Activated naive CD8-positive, alpha-beta T cell (primary cell): ENCODE data around the gene VHLL.
"Not testable (repeated sequence)": the region's sequence is repeated elsewhere in the genome, so short reads cannot be mapped to it uniquely, and the experiment has no call there.

ENCODE experiments used
- H3K27ac Mint-ChIP-seq: one replicate; pipeline ENCODE4 v1.8.0; 2021; ENCODE audit warnings: mixed read lengths
- H3K27me3 Mint-ChIP-seq: one replicate; pipeline ENCODE4 v1.8.0; 2021; ENCODE audit warnings: mixed read lengths
- H3K36me3 Mint-ChIP-seq: one replicate; pipeline ENCODE4 v1.8.0; 2021; ENCODE audit warnings: mixed read lengths
- H3K4me1 Mint-ChIP-seq: one replicate; pipeline ENCODE4 v1.8.0; 2021; ENCODE audit warnings: low read depth, mixed read lengths
- H3K4me3 Mint-ChIP-seq: one replicate; pipeline ENCODE4 v1.8.0; 2021; ENCODE audit warnings: mild to moderate bottlenecking, mixed read lengths
- H3K9me3 Mint-ChIP-seq: one replicate; pipeline ENCODE4 v1.8.0; 2021; ENCODE audit warnings: low read depth, mixed read lengths

VHLL gene

DNA sequence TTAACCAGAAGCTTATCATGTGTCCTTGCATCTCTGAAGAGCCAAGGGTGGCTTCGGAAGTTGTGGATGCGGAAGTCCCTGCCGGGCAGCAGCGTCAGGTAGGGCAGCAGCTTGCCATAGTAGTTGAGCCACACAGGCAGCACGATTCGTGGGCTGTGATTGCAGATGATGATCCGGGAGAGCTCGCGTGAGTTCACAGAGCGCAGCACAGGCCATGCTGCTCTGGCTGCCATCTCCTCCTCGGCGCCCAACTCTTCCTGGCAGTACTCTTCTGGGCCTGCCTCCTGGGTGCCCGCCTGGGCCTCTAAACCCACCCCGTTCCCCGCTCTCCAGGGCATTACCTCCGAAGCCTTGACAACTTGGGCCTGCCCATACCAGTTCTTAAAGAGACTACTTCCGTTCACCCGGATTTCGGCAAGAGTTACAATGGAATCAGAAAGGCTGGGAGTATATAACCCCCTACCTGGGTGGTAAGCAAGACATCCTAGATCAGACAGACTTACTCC lies at the start of gene VHLL:
Gene VHLL (minus strand): TSS at position 456 of the 506 bp plus-strand sequence. CDS start 118 bp downstream, at position 338.
- no peaks in the 10 kb centered on the region for H3K36me3 Mint-ChIP-seq

DNA sequence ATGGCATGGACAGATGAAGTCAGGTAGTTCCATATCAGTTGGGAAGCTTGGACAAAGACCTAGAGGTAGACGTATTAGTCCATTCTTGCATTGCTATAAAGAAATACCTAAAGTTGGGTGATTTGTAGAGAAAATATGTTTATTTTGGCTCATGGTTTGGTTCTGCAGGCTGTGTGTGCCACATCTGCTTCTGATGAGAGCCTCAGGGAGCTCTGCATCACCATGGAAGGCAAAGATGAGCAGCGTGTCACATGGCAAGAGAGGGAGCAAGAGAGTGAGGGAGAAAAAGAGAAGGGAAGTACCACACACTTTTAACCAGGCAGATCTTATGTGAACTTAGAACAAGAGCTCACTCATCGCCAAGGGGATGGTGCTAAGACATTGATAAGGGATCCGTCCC lies 48.2 kb upstream of the VHLL start:
- H3K4me1 Mint-ChIP-seq, result no peaks in the 10 kb centered on the region
- peaks cover 7% of the 10 kb centered on the region for H3K27me3 Mint-ChIP-seq
- no peaks in the 10 kb centered on the region for H3K36me3 Mint-ChIP-seq
- H3K4me3 Mint-ChIP-seq, result no peak overlapping the region
- H3K27ac Mint-ChIP-seq, result no peak overlapping the region
- H3K9me3 Mint-ChIP-seq, result no peaks in the 10 kb centered on the region

More for the DNA sequence above, at the start of gene VHLL:
- Mint-ChIP-seq H3K9me3 (no peaks in the 10 kb centered on the region), H3K4me1 (peaks cover 16% of the 10 kb centered on the region), H3K27ac (no peak within 1 kb of the TSS), H3K4me3 (no peak within 1 kb of the TSS), H3K27me3 (no peaks in the 10 kb centered on the region)

DNA sequence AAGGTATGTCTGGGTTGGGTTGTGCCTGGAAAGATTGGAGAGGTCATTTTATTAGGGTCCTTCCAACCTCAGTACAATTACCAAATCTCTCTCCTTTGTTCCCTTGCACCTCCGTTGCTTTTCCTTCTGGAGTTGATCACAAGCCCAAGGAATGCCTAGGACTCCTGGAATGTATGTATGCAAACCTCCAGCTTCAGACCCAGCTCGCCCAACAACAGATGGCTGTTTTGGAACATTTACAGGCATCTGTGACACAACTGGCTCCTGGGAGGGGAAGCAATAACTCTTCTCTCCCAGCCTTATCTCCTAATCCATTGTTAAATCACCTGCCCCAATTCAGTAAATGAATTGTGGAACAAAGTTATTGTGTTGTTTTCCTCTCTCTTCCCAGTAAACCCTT lies 47.5 kb upstream of the VHLL start:
- no peak overlapping the region for H3K27ac Mint-ChIP-seq
- H3K36me3 Mint-ChIP-seq, result no peaks in the 10 kb centered on the region
- peaks cover 7% of the 10 kb centered on the region for H3K27me3 Mint-ChIP-seq
- H3K4me3 Mint-ChIP-seq, result no peak overlapping the region
- no peaks in the 10 kb centered on the region for H3K9me3 Mint-ChIP-seq
- H3K4me1 Mint-ChIP-seq, result no peaks in the 10 kb centered on the region

DNA sequence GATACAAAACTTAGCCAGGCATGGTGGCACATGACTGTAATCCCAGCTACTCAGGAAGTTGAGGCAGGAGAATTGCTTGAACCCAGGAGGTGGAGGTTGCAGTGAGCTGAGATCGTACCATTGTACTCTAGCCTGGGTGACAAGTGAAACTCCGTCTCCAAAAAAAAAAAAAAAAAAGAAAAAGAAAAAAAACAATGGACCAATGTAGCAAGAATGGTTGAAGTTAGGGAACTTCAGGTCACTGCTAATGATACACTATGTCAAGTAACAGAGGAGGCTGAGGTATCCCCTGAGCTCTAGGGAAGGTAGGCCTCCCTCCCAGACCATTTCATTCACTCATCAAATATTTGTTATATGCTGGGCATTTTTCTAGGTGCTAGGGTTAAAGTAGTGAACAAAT lies 46.9 kb upstream of the VHLL start:
- H3K4me3 Mint-ChIP-seq, H3K4me1 Mint-ChIP-seq, H3K36me3 Mint-ChIP-seq, H3K9me3 Mint-ChIP-seq, H3K27ac Mint-ChIP-seq, H3K27me3 Mint-ChIP-seq: not testable (repeated sequence)

DNA sequence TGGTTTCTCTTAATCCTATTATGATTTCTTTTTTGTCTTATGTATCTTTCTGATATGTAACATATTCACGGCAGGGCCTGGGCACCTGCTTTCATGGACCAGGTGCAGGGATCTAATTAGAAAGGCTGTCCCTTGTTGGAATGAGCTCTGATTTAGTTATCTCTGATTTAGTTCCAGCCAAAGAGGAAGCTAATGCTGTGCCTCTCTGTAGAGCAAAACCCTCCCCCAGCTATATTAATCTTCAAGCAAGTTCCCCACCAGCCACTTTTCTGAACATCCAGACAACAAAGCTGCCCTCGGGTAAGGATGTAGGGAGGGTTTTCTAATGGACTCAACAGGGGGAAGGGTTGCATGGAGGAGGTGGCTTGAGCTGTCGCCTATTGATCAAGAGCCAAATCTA lies 45.3 kb upstream of the VHLL start:
- no peaks in the 10 kb centered on the region for H3K36me3 Mint-ChIP-seq
- peaks cover 7% of the 10 kb centered on the region for H3K27me3 Mint-ChIP-seq
- H3K9me3 Mint-ChIP-seq, result no peaks in the 10 kb centered on the region
- no peaks in the 10 kb centered on the region for H3K4me1 Mint-ChIP-seq
- H3K4me3 Mint-ChIP-seq, result no peak overlapping the region
- H3K27ac Mint-ChIP-seq, result no peak overlapping the region

DNA sequence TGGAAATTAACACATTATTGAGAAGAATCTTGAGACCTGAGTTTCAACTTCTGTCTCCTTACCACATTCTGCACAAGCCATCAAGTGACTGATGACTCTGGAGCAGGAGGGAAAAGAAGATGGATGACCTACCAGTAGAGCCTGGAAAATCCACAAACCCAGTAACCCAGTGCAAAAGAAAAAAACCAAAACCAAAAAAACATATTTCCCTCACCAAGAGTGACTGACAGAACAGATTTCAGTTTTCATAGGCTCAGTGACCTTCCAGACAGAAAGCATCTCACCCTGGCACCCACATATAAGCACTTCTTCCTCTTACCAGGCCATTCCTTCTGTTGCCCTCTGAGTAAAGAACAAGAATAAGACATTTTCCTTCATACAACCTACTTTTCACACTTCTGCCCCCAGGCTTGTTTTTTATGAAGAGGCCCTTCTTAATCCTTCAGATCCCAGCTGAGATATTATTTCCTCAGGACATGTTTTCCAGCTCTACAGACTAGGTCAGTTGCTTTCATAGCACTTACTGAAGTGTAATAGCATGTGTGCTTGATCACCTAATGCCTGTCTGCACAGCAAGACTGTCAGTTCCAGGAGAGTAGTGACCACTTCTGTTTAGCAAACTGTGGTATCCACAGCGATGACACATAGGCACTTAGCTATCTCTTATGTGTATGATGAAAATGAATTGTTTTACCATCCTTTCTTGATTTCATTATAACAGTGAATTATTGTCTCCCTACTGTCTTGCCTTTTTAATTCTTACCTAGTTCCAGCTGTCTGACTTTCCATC lies 43.3 kb upstream of the VHLL start:
- peaks cover 6% of the 10 kb centered on the region for H3K27me3 Mint-ChIP-seq
- peaks cover 2% of the 10 kb centered on the region for H3K36me3 Mint-ChIP-seq
- H3K27ac Mint-ChIP-seq, result no peak overlapping the region
- H3K9me3 Mint-ChIP-seq, result no peaks in the 10 kb centered on the region
- peaks cover 2% of the 10 kb centered on the region for H3K4me1 Mint-ChIP-seq
- H3K4me3 Mint-ChIP-seq, result no peak overlapping the region

DNA sequence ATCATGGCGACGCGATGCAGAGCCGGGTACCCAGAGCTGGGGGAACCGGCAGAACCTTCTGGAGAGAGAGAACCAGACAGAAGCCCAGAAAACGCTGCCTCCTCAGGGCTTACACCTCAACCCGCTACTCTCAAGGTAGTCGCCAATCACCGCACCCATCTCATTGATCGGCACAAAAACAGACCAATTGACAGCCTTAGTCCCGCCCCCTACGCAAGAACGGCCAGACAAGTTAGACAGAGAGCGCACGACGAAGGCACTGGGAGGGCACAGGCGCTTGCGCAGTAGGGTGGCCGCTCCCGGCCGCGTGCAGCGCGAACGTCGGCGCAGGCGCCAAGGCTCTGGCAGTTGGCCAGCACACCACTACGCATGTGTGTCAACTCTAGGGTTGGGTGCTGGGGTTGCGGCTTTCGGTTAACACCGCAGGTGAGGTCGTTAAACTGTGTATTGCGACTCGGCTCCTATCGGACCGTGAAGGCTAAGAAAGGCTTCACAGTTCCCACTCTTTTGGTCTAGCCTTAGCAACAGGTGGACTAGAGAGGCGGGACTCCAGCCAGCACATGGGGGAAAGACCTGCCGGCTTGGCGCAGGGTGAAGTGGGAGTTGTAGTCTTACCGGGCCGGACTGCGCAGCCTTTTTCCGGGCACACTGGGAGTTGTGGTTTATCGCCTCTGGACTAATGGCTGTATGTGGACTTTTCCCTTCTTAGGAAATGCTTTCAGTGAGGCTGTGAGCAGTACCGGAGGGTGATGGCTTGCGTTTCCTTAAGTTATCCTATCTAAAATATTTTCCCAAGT lies 39.3 kb upstream of the VHLL start, which contains the start of the genes CCT3 and TSACC:
Gene CCT3 (minus strand): TSS at position 113 of the 797 bp plus-strand sequence. CDS start 108 bp downstream, at position 5.
Gene TSACC (plus strand): TSS at position 347 of the 797 bp plus-strand sequence. CDS start 1,232 bp downstream, outside the sequence.
- peak within 1 kb of the TSS; percentile 99 for H3K27ac Mint-ChIP-seq
- peaks cover 16% of the 10 kb centered on the region for H3K36me3 Mint-ChIP-seq
- H3K9me3 Mint-ChIP-seq, result no peaks in the 10 kb centered on the region
- H3K4me1 Mint-ChIP-seq, result peaks cover 27% of the 10 kb centered on the region
- peak within 1 kb of the TSS; percentile 99 for H3K4me3 Mint-ChIP-seq
- H3K27me3 Mint-ChIP-seq, result no peaks in the 10 kb centered on the region

DNA sequence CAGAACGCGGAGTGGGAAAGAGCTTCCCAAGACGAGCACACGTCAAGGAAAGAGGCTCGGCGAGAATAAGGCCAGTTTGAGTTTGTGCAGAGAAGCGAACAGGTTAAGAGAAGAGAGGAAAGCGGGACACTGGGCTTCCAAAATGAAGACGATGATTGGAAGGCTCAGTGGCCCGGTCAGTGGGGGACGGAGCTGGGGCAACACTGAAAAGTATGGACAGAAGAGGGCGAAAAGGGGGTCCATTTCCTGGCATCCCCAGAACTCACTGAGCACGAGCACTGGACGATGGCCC lies 38.7 kb upstream of the VHLL start:
- H3K4me1 Mint-ChIP-seq, result peaks cover 27% of the 10 kb centered on the region
- no peaks in the 10 kb centered on the region for H3K27me3 Mint-ChIP-seq
- H3K27ac Mint-ChIP-seq, result peak overlapping the region; percentile 99
- peak overlapping the region; percentile 99 for H3K4me3 Mint-ChIP-seq
- peaks cover 16% of the 10 kb centered on the region for H3K36me3 Mint-ChIP-seq
- no peaks in the 10 kb centered on the region for H3K9me3 Mint-ChIP-seq

DNA sequence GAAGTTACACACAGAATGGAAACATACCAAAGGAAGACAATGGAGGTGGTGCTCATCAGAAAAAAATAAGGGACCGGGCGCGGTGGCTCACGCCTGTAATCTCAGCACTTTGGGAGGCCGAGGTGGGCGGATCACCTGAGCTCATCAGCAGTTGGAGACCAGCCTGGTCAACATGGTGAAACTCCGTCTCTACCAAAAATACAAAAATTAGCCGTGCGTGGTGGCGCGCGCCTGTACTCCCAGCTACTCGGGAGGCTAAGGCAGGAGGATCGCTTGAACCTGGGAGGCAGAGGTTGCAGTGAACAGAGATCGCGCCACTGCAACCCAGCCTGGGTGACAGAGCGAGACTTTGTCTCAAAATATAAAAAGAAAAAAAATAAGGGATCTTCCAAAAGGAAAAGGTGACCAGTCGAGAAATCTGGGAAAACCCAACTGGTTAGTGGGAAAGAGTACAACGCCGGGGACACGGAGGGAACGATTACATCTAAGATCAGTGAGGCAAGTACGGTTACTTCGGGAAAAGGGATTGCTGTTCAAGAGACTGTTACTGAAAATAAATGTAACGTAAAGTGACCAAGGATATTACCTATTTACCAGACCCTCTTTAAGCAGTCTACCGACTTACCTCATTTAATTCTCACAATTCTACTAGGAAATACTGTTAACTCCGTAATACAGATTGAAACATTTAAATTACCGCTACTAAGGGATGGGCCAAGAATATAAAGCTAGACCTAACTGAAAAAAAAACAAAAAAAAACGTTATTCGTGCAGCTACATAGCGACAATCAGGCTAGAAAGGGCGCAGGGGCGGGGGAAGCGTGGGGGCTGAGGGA lies 38.2 kb upstream of the VHLL start:
- Mint-ChIP-seq H3K4me1 (peaks cover 27% of the 10 kb centered on the region), H3K9me3 (no peaks in the 10 kb centered on the region), H3K36me3 (peaks cover 18% of the 10 kb centered on the region), H3K4me3 (peak overlapping the region; percentile 99), H3K27me3 (no peaks in the 10 kb centered on the region), H3K27ac (peak overlapping the region; percentile 99)

DNA sequence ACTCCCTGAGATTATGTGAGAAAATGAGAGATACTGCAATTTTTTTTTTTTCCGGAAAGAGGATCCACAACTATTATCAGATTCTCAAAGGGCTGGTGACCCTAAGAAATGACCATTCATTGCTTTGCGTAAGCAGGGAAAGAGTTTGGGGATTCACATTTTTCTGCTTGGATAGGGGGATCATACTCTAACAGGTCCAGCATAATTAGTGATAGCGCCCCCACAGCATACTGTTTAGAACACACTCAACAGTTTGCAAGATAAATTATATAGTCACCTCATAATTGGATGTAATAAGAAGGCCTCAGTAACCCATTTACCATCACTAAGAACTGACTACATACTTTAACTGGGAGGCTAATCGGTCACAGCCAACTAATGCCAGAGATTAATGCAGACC lies 37.1 kb upstream of the VHLL start:
- Mint-ChIP-seq H3K36me3 (peaks cover 18% of the 10 kb centered on the region), H3K27me3 (no peaks in the 10 kb centered on the region), H3K4me3 (peak overlapping the region; percentile 99), H3K4me1 (peaks cover 27% of the 10 kb centered on the region), H3K9me3 (no peaks in the 10 kb centered on the region), H3K27ac (peak overlapping the region; percentile 99)

DNA sequence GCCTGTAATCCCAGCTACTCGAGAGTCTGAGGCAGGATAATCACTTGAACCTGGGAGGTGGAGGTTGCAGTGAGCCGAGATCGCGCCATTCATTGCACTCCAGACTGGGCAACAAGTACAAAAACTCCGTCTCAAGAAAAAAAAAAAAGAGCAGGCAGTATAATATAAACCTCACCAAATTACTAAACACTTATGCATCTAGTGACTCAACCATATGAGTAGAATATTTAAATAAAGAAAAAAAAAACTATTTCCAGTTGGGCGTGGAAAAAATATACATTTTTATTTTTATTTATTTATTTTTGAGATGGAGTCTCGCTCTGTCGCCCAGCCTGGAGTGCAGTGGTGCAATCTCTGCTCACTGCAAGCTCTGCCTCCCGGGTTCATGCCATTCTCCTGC lies 24.1 kb upstream of the VHLL start:
- H3K27me3 Mint-ChIP-seq, H3K4me1 Mint-ChIP-seq, H3K9me3 Mint-ChIP-seq, H3K4me3 Mint-ChIP-seq, H3K27ac Mint-ChIP-seq, H3K36me3 Mint-ChIP-seq: not testable (repeated sequence)

DNA sequence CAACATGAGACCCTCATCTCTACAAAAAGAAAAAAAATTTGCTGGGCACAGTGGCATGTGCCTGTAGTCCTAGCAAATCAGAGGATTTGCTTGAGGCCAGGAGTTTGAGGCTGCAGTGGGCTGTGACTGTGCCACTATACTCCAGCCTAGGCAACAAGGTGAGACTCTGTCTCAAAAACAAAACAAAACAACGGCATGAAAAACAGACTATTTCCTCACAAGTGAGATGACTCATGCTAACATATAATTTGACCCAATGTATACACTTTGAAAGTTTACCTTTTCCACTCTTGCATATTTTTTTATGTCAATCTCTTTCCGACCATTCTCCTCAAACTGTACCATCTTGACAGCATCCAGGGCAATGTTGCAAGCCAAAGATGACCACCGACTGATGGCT lies 21.5 kb upstream of the VHLL start:
- H3K27ac Mint-ChIP-seq, result no peak overlapping the region
- no peak overlapping the region for H3K4me3 Mint-ChIP-seq
- no peaks in the 10 kb centered on the region for H3K27me3 Mint-ChIP-seq
- peaks cover 2% of the 10 kb centered on the region for H3K4me1 Mint-ChIP-seq
- no peaks in the 10 kb centered on the region for H3K9me3 Mint-ChIP-seq
- peaks cover 3% of the 10 kb centered on the region for H3K36me3 Mint-ChIP-seq

DNA sequence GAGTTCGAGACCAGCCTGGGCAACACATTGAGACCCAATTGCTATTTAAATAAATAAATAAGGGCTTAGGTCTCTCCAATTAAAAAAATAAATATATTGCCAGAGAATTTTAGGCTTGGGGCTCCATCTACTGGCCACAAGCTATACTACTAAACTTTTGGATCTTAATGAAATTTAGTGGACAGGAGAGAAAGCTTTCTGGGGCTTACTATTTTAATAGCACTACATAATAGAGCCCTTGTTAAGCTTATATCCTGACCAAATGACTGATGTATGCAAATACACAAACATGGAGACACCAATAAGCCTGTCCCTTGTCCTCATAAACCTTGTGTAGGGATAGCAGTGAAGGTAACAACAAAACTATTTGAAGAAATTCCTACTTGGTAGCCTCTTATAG lies 20.6 kb upstream of the VHLL start:
- Mint-ChIP-seq H3K27me3 (no peaks in the 10 kb centered on the region), H3K4me1 (peaks cover 2% of the 10 kb centered on the region), H3K27ac (no peak overlapping the region), H3K9me3 (no peaks in the 10 kb centered on the region), H3K4me3 (no peak overlapping the region), H3K36me3 (peaks cover 3% of the 10 kb centered on the region)

DNA sequence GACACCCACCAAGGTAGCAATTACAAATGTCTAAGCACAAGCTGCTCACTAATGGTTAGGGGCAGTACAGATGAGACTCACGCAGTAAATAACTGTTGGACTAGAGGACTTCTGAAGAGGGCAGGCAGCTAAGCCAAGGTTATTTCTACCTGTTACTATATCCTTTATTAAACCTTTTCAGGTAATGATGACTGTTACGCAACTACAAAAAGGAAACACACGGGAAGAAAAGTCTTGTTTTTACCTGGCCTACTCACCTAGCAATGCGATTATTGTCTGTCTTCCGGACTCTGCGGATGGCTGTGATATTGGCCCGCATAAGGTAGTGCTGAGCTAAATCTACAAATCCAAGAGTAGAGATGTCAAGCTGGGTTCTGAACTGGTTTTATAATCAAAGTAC lies 17.8 kb upstream of the VHLL start:
- H3K4me1 Mint-ChIP-seq, result peaks cover 2% of the 10 kb centered on the region
- H3K36me3 Mint-ChIP-seq, result peaks cover 5% of the 10 kb centered on the region
- H3K27ac Mint-ChIP-seq, result no peak overlapping the region
- H3K27me3 Mint-ChIP-seq, result no peaks in the 10 kb centered on the region
- no peaks in the 10 kb centered on the region for H3K9me3 Mint-ChIP-seq
- H3K4me3 Mint-ChIP-seq, result no peak overlapping the region

DNA sequence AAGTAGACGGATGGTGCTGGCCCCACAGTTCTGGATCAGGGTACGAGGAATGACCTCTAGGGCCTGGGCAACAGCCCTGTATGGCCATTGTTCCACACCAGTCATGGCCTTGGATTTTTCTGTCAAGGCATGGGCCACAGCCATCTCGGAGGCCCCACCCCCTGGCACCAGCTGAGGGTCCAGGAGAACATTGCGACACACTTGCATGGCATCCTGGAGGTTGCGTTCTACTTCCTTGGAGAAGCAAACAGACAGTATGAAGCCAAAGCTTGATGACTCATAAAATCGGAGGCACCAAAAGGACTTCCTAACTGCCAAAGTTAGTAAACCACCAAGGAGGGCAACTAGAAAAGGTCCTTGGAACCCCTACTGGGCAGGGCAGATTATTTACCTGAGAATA lies 11.9 kb upstream of the VHLL start:
- H3K9me3 Mint-ChIP-seq, result no peaks in the 10 kb centered on the region
- H3K27me3 Mint-ChIP-seq, result no peaks in the 10 kb centered on the region
- no peak overlapping the region for H3K4me3 Mint-ChIP-seq
- H3K36me3 Mint-ChIP-seq, result peaks cover 5% of the 10 kb centered on the region
- H3K4me1 Mint-ChIP-seq, result no peaks in the 10 kb centered on the region
- no peak overlapping the region for H3K27ac Mint-ChIP-seq
